Eye (tissue), 1 donor: ENCODE data around the gene TMF1.

Experiments used
- DNase-seq: peaks from one replicate; pipeline ENCODE4 v3.0.0-alpha.2; 2015

TMF1 gene

DNA sequence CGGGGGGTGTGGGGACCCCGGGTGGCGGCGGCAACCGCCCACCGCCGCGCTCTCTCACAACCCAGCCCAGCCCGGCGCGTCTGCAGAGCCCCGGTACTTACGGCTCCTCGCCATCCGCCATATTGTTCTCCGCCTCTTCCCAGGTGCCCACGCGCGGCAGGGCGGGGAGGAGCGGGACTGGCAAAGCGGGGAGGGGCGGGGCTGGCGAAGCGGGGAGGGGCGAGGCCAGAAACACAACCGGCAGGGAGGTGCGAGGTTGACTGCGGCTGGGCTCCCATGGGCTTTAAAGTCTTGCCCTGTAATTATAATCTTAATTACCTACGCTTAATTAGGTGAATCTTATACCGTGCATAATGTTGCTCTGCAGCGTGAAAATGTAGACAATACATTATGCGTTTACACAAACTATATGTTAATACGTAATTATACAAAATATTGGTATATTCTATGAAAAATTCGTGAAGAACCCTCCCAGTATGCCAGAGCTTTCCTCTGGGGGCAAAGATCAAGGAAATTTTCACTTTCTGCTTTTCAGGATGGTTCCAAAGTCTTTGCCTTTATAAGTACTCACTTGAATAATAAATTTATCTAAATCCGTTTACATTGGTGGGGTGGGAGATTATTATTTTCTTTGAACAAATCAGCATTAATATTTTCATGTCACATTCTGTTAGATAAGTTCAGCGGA, 28.2 kb upstream of the TMF1 start, which contains the start of gene UBA3:
TSS of gene UBA3 (minus strand) at position 133 of the 688 bp plus-strand sequence. CDS start at position 121, 12 bp downstream.
- peak; percentile 95 for DNase-seq

DNA sequence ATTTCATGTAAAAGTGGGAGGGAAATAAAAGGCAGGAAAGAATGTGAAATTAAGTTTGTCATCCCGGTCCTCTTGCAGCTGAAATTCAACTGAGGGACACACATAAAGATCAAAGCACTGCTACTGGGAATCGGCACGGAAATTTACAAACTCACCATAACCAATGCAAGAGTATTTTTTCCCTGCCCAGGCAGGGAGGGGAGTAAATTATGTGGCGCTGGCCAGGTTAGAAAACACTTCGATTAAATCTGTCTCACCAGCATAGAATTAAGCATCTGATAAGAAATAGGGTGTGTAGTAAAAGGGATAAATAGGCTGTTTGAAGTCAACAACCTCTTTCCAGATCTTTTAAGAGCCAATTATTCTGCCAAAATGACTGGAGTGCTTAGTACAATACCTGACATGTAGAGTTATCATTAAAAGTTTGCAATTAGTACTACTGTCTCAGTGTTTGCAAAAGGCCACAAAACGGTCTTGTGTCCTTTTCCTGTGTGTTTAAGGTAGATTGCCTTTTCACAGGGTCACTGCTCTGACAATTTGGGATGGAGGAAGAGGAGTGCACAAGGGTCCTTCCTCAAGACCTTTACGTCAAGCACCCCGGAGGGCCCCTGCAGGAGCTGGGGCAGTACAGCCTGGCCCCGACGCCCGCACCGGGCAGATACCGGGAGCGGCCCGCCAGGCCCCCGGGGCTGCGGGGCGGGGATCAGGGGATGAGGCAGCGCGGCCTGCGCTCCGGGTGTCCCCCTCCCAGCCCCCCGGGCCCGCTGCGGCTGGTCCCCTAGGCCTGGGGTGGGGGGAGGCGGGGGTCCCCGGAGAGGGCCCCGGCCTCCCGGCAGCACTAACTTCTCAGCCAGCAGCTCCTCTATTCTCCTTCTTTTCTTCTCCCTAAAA, 27.4 kb upstream of the TMF1 start:
- DNase-seq, result peak; percentile 70

DNA sequence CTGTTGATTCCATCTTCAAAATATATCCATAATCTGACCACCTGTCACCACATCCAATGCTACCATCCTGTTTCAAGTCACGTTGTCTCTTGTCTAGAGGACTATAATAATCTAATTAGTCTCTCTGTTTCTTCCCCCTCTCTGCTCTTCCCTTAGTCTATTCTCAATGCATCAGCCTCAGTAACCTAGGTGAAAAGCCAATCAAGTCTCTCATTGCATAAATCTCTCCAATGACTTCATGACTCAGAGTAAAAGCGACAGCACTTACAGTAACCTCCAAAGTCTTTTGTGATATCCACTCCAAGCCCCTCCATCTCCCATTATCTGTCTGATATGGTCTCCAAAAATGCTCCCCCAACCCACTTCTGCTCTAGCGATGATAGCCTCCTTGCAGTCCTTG, 20.8 kb upstream of the TMF1 start:
- DNase-seq, result no peak

DNA sequence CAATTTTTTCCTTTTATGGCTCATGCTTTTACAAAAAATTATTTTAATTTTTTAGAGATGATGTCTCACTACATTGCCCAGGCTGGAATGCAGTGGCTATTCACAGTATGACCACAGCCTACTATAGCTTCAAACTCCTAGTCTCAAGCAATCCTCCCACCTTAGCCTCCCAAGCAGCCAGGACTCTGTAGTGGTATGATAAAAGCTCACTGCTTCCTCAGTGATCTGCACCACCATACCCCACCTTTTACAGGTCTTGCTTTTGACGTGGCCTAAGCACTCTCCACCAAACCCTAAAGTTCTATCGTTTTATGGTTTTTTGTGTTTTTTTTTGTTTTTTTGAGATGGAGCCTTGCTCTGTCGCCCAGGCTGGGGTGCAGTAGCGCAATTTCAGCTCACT, 14.0 kb upstream of the TMF1 start:
- no peak for DNase-seq

DNA sequence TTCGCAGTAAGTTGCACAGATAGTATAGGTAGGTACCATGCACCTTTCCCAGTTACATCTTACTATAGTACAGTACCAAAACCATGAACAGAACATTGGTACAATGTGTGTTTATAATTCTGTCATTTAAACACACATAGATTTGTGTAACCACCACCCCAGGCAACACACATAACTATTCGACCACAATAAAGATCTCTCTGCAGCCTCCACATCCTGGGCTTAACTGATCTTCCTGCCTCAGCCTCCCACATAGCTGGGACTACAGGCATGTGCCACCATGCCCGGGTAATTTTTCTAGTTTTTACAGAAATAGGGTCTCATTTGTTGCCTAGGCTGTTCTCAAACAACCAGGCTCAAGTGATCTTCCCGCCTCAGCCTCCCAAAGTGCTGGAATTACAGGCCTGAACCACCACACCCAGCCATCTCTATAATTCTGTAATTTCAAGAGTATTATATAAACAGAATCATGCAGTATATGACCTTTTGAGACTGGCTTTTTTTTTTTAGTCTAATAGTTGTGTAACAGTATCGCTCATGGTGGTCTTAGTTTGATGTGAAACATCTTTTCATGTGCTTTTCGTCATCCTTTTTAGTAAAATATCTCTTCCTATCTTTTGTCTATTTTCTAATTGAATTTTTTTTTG, 13.3 kb upstream of the TMF1 start:
- no peak for DNase-seq

DNA sequence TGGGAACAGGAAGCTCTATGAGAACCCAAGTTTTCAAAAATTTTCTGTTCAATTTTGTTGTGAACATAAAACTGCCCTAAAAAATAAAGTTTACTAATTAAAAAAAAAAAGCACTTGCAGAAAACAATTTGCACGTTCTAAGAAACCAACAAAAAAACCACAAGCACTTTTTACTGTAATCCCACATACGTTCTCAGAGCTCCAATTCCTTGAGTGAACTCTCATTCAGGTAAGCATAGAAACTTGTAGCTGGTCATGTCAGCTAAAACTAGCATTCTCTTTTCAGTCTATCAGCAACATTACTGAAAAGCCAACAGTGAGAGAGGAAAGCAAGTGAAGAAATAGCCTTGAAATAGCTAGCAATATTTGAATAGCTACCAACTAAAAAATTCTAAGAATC, 11.5 kb upstream of the TMF1 start:
- no peak for DNase-seq

DNA sequence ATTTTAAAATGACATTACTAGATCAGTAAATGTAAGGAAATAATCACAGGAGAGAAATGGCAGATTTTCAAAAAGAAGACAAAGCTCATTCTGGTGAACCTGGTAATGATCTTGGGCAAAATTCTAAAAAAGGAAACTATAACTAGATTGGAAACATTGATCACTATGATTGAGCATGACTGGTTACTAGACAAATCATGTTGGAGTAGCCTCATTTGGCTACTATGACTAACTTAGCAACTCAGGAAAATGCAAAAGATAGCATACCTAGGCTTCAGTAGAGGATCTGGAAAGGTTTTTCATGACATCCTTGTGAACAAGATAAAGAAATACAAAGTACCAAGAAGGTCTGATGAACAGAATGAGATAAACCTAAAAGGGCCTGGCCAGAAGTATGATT, 7.6 kb upstream of the TMF1 start:
- DNase-seq, result no peak

DNA sequence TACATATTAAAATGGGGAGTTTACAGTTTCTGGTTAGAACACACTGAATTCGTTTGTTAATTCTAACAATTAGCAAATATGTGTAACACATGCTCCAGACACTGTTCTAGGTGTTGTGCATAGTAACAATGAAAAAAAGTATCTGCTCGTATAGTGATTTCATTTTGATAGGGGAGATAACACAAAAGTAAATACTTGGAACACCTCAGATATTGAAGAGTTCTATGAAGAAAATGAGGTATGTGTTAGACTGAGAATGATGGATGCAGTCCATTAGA, 6.8 kb upstream of the TMF1 start:
- no peak for DNase-seq

DNA sequence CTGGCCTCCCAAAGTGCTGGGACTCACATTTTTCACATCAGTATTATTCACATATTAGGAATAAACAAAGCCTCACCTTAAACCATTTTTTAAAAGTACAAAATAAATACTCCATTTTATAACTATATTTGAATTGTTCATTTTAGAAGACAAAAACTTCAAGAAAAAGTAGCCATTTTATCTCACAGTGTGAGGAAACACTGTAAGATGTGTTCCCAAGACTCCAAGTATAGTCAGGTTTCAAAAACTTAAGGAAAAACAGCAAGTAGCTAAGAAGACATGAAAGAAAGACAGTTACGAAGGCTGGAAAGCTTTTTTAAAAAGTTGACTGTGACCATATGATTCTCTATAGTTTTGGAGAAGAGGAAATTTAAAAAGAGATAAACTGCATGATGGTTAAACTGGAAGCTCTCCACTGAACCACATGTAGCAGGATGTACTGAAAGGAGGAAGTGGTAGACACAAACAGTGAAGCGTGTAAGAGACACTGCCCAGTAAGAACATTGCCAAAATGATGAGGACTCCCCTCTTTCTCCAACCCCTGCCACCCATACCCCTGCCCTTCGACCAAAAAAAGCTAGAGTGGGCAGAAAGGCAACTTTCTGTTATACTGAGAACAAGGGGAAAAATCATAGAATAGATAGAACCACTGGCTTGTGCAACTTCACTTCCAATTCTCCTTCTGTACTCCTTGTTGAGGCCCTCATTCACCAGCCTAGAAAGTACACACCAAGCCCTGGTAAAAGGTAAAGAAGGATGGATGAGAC, 6.2 kb upstream of the TMF1 start:
- DNase-seq, result no peak

DNA sequence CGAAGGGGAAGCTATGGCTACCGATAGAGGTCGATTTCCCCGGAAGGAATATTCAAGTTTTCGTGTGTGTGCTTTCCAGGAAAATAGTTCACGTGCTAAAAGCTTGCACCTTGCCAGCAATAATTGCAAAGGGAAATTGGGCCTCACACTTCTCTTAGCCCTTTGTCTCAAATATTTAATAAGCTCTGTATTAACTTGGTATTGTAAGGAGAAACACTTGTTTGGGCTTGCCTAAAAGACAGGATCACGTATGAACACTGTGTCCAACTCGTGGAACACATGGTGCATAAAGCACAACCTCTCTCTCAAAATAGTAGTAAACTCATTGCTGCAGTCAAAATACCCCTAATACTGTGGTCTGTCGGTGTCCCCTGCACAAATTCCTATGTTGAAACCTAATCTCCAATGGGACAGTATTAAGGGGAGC, 352 bp upstream of the TMF1 start:
- DNase-seq, result no peak

DNA sequence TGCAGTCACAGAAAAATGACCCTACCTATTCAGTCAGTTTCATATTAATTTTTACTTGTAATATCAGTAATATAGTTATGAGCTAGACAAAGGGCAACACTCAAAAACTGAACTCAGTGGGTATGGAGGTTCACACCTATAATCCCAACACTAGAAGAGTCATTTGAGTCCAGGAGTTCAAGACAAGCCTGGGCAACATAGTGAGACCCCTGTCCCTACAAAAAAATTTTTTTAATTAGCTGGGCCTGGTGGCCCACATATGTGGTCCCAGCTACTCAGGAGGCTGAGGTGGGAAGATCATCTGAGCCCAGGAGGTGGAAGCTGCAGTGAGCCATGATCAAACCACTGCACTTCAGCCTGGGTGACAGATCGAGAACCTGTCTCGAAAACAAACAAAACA, 3.1 kb downstream of the TMF1 start:
- DNase-seq, result no peak

DNA sequence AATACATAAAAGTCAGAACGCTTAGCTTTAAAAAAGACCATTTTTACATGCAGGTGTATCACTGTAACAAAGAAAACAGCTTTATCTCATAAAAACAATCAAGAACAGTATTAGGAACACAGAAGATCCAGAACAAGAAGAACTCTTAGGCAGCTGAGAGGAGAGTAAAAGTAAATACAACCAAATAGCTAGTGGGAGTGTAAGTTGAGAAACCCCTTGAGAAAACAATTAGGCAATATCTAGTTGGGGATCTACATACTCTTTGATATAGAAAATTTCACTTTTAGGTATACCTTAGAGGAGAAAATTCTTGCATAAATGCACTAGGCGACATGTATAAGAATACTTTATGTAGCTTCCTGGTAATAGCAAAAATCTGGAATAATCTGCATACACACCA, 7.5 kb downstream of the TMF1 start:
- DNase-seq, result no peak

DNA sequence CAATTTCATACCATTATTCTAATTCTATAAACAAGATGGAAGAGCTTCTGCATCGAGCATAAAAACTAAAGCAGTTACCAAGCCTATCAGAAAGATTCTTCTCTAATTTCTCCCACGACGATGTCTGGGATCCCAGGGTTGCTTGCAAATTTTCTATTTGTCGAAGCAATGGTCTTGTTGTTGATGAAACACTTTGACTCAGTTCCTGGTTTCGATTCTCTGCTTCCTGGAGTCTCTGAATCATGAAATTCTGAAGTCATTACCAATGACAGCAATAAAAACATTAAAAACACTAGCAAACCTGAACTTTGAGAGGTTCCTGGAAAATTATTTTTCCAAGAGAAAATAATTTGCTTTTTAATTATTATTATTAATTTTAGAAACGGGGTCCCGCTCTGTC, 18.7 kb downstream of the TMF1 start:
- DNase-seq, result no peak

DNA sequence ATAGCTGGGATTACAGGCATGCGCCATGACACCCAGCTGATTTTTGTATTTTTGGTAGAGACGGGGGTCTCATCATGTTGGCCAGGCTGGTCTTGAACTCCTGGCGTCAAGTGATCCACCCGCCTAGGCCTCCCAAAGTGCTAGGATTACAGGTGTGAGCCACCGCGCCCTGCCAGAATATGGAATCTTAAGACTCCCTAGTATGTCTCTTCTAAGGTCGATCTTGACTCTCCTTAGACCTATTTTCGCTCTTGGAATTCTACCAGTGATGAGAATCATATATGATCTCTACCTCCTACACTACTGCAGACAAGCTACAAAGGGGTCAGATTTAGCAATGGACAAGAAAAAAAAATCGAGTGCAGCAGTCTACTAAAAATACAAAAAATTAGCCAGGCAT, 19.4 kb downstream of the TMF1 start:
- DNase-seq, result no peak

DNA sequence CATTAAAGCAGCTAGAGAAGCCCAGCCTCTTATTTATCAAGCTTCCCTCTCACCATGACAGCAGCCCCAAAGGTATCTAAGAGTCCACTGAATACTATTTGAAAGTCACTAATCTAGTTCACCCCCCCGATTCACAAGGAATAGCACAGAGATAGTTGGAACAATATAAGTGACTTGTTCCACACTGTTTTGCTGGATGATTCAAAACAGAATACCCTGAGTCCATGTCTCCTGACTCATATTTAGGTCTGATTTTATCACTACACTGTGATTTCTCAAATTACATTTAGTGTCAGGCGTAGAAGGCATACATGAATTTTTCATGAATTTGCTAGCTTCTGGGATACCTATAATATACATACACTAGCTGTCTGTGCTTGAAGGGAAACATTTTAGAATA, 20.0 kb downstream of the TMF1 start:
- no peak for DNase-seq

DNA sequence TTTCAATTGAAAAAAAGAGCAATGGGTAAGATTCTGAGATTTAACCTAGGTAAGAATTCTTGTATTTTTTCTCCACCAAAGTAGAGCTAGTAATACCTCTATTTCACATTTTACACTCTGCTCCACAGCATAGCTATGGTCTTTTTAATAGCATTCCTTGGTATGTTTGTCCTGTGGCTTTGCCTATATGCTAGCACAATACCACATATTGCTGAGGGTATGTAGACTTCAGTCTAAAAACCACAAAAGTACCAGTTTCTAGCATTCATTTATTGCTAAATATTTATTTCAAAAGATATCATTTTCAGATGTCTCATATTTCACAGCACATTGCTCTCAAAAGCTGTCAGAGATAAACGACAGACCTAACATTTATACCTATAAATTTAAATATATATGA, 20.5 kb downstream of the TMF1 start:
- DNase-seq, result no peak

DNA sequence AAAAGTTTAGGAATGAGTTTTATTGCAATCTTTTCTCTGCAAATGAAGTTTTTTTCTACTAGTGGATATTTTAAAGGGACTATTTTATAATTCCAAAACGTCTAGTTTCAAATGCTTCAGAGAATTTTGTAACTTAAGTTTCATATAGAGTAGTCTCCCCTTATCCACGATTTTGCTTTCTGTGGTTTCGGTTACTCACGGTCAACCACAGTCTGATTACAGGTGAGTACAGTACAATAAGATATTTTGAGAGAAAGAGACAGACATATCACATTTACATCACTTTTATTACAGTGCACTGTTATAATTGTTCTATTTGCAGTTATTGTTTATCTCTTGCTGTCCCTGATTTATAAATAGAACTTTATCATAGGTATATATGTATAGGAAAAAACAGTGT, 31.3 kb downstream of the TMF1 start:
- no peak for DNase-seq

DNA sequence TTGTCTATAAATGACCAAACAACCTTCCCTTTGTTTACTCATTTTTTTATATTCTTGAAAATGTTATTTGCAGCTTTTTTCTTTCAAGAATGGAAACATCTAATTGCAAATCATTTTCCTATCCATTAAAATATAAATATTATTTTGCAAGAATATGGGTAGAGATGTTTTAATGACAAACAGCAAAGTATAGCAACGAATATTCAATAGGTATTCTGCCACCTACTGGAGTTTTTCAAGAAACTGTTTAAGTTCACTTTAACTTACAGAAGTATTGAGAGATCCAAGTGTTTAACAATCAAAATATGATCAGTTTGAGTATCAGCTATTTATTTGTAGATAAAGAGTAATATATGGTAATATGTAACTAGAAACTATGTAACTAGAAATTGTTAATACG, 31.7 kb downstream of the TMF1 start:
- no peak for DNase-seq

DNA sequence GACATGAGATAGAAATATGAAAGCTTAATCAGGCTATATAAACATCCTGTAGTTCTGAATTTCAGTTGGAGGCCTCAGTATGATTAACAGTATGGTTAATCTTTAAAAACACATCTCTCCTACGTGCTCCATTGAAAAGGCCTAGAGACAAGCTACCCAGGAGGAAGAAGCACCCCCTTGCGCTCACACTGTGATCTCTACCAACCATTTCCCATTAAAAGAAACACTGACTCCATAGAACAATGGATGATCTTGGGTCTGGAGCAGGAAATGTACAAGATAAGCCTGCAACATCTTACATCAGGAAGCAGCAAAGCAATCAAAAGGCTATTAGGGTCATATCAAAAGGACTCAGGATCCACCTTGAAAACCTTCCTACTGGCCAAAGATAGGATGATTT, 35.2 kb downstream of the TMF1 start:
- DNase-seq, result no peak

DNA sequence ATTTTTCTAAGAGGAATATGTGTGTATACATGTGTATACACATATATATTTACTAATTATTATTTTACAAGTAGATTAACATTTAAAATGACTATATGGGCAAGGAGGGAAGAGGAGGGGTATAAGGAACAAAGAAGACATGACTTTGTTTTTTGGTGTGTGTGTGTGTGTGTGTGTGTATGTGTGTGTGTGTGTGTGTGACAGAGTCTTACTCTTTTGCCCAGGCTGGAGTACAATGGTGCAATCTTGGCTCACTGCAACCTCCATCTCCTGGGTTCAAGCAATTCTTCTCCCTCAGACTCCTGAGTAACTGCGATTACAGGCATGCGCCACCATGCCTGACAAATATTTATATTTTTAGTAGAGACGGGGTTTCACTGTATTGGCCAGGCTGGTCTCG, 36.0 kb downstream of the TMF1 start:
- DNase-seq, result no peak

DNA sequence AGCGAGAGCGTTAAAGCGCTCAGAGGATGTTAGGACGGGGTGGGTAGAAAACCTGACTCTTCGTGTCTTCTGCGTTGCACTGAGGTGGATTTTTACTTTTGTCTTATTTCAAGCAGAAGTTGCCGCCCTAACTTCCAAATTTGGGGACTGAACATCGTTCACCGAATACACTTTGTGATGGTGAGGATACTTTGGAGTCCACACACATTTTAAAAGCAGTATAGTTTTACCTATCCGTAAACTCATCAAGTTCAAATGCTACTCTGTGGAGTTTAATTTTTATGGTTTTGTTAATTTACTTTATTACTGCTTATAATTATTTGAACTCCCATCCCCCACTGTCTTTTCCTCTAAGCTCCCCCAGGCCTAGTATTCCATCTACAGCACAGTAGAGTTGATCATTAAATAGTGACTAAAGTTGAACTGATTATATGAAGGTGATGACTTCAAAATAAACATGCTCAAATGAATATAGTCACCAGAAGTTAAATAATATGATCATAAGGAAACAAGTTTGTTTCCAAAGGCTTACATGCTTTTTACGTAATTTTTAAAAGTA, 38.0 kb downstream of the TMF1 start:
- DNase-seq, result no peak

DNA sequence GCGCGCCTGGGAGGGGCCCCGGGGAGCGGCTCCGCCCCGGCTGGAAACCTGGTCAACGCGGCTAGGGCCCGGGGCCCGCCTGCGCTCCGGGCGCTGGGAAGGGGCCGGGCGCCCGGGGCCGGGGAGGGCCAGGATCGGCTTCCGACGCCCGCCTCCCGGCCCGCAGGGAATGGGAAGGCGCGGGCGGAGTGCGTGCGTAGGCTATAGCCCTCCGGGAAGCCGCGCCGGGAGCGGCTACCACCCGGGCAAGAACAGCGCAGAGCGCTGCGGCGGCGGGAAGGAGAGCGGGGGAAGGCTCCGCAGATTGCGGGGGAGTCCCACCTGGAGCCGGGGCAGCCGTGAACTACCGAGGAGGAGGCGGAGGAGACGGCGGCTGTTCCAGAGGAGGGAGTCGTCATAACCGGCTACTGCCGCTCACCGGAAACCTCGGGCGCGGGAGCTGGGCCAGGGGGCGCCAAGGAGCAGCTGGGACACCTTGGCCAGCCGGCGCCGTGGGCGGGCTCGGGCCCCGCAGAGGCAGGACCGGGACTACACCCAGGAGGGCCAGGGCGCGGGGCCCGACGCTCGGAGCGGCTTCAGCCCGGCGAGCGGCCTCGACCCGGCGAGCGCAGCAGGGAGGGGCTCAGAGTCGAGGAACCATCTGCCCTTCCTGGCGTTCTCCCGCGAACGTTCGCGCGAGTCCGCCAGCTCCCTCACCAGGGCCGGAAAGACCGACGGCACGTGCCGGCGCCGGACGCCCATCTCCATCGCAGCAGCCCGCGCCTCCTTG, 38.7 kb downstream of the TMF1 start, which contains the start of gene EOGT:
TSS of gene EOGT (minus strand) at position 432 of the 769 bp plus-strand sequence. CDS start 3,838 bp downstream, outside the sequence.
- peak; percentile 91 for DNase-seq
